Measurements from ENCODE around the gene ZFYVE16.

DNA sequence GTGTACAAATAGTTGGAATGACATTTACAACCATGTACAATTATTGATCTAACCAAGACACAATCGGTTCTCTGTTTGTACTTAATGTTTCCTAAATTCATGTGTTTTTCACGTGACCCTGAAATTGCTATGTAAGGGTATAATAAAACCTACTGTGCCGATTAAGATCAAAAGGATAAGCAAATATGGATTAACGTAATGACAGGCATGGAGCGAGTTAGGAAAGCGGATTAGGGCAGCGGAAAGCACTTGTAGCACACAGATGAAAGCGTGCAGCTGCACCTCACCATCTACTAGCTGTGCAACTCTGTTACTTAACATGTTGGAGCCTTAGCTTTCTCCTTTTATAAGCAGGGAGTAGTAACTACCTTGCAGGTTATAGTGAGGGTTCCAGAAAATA lies 38.3 kb upstream of the ZFYVE16 start:
- TF ChIP-seq EZH2phosphoT487 (IDR thresholded peaks at IDR 0.05; ENCODE audit: insufficient read depth, low read depth): no peak
- TF ChIP-seq EZH2 (IDR thresholded peaks at IDR 0.05; ENCODE audit: insufficient read depth, poor library complexity, severe bottlenecking): no peak
